GM21737 (cell line): ENCODE results near the gene CRB1.
"Not testable (repeated sequence)": the region's sequence is repeated elsewhere in the genome, so short reads cannot be mapped to it uniquely, and the experiment has no call there.

Experiments used
- ATAC-seq: cut with Tn5 transposase; IDR thresholded peaks from one replicate; pipeline ENCODE4 v1.9.1; 2021; ENCODE audit warnings: mild to moderate bottlenecking, moderate library complexity; ENCODE audit not compliant: unreplicated experiment

CRB1 gene

DNA sequence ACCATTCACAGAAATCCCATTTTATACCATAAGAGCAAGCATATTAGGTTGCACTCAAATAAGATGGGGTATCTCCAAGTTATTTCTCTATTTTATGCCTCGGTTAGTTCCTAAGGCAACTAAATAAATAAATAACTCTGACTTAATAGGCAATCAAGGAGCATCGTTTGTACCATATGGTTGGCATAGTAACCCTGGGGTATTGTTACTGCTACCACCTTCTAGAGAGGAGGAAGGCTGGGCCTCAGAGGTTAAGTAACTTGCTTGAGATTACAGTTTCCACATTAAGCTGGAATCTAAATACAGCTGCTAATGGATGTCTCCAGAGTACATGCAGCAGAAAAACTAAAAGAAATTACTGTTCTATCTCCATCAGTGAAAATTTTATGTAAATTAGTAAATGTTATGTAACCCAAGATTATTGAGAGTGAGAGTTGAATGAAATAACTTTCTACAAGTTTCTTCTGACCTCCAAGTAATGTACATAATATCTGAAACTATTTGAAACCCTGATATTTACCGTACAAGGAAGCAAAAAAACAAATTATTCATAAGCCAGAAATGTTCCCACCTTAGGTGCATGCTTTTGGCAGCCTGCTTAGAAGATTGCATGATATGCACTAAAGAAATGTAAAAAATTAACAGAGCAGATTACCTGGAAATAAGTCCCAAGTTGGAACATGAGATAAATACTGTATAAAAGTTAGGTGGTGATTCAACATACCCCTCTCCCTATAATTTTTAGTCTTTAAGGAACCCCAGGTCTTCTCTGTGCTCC lies 127.0 kb downstream of the CRB1 start:
- no peak for ATAC-seq

DNA sequence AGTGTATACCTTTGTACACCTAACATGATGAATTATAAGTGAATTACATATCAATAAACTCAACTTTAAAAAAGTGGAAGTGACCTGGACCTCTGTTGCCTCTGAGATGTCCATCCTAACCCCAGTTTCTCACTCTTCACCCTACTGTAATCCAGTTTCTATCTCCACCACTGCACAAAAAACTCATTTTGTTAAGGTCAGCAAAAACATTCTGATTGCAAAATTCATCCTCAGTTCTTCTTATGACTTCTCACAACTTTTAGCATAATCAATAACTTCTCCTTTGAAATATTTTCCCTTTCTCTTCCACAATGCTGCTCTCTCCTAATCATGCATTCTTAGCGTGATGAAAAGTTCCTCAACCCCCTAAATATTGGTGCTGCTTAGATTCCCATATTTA lies 129.8 kb downstream of the CRB1 start:
- ATAC-seq: no peak

DNA sequence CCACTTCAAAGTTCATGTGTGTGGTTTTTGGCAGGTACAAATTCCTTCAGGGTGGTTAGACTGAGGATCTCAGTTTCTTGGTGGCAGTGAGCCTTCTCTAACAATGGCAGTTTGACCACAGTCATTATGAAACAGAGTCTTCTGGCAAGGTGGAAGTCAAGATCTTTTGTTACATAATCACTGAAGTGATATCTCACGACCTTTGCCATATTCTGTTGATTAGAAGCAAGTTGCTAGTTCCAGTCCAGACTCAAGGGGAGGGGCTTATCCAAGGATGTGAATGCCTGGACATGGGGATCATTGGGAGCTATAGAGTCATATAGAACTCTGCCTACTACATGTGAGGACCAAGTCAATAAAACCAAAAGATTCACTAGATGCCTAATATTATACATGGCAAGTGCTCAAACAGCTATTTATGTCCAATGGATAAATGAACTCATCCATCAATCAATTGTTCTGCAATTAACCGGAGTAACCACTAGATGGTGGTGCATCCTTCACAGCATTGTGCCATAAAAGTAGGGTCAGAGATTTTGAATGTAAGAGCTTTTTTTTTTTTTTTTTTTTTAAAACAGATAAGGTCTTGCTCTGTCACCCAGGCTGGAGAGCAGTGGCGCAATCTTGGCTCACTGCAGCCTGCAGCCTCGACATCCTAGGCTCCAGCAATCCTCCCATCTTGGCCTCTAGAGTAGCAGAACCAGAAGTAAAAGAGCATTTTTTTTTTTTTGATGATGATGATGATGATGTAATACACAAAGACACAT lies 131.9 kb downstream of the CRB1 start:
- ATAC-seq: no peak

DNA sequence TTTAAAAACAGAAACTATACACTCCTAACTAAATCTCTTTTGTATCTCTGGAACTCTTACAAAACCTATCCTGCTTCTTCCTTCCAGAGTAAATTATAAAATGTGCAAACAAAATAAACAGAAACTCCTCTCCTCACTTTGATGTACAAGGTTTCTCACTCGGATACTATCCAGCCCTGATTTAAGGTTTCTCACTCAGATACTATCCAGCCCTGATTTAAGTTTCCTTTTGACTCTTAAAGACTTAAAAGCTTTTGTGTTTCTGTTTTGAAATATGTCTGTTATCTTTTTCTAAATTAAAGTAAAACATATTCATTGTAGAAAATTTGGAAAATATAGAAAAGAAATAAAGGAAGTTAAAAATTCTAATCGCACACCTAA lies 132.5 kb downstream of the CRB1 start:
- ATAC-seq: no peak

DNA sequence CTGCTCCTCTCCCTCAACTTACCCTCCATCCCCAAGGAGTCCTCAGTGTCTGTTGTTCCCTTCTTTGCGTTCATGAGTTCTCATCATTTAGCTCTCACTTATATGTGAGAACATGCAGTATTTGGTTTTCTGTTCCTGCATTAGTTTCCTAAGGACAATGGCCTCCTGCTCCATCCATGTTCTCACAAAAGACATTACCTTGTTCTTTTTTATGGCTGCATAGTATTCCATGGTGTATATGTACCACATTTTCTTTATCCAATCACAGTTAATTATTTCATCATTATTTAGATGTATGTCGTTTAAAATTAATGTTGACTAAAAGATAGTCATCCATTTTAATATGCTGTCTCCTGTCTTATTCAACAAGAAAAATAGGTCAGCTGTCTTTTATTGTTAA lies 134.1 kb downstream of the CRB1 start:
- no peak for ATAC-seq

DNA sequence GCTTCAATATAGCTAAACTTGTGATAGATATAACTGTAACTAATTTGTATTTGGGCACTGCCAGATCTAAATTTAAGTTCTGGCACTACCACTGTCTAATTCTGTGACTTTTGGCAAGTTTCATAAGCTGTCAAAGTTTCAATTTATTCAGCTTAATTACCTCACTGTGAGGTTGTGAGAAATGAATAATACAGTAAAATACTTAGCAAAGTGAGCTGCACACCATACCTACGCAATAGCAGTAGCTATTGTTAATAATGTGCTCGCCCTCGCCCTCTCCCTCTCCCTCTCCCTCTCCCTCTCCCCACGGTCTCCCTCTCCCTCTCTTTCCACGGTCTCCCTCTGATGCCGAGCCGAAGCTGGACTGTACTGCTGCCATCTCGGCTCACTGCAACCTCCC lies 136.7 kb downstream of the CRB1 start:
- ATAC-seq: not testable (repeated sequence)

DNA sequence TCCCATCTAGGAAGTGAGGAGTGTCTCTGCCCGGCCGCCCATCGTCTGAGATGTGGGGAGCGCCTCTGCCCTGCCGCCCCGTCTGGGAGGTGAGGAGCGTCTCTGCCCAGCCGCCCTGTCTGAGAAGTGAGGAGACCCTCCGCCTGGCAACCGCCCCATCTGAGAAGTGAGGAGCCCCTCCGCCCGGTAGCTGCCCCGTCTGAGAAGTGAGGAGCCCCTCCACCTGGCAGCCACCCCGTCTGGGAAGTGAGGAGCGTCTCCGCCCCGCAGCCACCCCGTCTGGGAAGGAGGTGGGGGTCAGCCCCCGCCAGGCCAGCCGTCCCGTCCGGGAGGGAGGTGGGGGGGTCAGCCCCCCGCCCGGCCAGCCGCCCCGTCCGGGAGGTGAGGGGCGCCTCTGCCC lies 137.6 kb downstream of the CRB1 start:
- ATAC-seq: not testable (repeated sequence)

DNA sequence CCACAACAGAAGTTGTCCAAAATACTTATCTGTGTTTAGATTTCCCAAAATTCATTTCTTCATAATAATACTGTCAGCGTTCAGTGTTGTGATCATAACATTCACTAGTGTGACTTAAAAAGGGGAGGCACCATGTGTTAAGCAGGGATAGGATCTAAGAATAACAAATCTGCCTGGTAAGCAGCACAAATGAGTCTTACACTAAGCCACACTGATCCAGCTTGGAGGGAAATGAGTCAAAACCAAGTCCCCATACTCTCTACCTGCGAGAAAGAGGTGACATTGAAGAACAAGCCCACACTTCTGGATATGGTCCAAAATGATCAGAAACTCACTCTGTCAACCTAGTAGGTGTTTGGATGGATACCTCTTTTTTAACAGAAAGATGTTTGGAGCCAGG lies 145.5 kb downstream of the CRB1 start:
- no peak for ATAC-seq

DNA sequence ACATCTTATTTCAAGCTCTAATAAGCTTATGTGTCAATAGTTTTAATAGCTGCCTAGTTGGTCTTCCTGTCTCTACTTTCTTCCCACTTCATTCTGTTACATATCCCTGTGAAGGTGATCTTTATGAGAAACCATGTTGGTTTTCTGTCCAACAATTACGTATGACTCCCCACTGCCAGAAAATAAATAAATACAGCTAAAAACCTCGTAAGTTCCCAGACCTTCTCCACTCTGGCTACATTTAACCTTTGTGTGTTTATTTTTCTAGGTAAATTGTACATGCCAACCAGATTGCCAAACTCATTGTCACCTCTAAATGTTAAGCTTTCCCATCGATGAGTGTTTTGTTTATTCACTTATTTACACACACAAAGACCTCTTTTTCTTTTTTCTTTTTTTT lies 147.2 kb downstream of the CRB1 start:
- ATAC-seq: no peak

DNA sequence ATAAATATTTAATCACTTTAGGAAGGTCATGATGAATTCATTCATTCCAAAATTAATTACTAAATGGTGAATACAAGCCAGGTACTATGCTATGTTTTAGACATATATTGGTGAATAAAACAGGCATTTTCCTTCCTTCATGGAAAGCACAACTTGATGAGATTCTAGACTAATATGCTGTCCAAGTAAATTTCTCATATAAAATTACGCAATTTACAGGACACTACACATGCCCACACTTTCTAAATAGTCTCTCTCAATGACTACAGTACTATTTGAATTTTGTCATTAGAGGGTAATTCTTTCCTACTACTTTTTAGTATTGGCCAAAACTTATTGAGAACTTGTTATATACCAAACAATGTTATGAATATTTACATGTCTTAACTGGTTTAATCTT lies 150.6 kb downstream of the CRB1 start:
- ATAC-seq: no peak

DNA sequence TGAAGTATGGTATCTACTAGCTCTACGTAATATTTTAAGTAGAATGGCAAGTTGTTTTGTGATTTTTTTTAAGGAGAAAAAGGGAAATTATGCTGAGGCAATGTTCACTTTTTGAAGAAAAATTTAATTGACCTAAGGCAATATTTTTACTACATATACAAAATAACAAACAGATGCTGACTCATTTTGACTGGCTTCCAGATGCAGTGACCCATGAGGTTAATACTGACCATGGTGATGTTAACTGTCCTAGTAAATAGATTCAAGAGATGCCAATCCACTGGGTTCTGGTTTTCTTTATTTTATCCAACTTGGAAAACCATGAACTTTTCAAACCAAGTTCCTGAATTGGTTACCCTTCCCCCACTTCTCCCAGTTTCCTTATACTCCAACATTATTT lies 154.9 kb downstream of the CRB1 start:
- no peak for ATAC-seq

DNA sequence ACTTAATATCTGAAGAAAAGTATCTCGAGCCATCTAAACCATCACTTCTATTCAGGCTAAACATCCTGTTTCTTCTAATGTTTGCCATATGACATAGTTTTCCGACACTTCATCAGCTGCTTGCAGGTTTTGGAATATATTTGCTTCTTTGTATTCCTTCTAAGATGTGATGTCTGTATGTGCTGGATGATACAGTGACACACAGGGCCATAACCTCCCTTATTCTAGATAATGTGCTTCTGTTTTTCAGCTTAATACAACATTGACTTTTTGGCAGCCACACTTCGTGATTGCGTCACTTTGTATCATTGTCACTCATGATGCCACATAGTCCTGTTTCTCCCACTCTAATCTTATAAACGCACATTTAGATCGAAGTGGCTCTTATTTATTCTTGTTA lies 156.3 kb downstream of the CRB1 start:
- no peak for ATAC-seq

DNA sequence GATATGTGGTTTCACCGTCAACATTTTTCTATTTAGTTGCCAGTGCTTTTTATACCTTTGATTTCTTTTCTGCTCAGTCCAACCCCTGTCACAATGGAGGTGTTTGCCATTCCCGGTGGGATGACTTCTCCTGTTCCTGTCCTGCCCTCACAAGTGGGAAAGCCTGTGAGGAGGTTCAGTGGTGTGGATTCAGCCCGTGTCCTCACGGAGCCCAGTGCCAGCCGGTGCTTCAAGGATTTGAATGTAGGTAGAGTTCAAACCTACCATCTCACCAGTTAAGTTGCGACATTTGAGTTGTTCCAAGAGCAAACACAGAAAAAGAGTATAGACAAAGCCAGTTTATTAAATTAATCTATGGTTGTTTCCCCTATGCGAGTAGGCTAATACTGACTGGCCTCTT lies 161.3 kb downstream of the CRB1 start:
- no peak for ATAC-seq

DNA sequence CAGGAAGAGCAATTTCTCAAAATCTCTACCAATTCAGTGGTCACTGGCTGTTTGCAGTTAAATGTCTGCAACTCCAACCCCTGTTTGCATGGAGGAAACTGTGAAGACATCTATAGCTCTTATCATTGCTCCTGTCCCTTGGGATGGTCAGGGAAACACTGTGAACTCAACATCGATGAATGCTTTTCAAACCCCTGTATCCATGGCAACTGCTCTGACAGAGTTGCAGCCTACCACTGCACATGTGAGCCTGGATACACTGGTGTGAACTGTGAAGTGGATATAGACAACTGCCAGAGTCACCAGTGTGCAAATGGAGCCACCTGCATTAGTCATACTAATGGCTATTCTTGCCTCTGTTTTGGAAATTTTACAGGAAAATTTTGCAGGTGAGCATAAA lies 167.2 kb downstream of the CRB1 start:
- no peak for ATAC-seq

DNA sequence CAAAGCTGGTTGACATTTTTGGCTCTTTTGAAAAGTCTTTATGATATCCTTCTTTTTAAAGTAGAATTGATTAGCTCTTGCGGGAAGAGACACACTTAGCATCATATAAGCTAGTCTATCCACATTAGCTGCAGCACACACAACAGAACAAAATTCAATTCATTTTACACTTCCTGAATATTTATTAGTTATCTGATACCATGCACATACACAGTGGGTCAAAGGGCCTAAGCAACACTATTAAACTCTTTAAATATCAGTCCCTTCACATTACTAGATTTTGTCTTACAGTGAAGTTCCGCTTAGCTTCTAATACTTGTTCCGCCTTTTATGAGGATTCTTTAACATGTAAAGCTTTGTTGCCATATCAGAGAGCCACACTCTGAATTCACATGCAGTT lies 169.5 kb downstream of the CRB1 start:
- ATAC-seq: no peak

DNA sequence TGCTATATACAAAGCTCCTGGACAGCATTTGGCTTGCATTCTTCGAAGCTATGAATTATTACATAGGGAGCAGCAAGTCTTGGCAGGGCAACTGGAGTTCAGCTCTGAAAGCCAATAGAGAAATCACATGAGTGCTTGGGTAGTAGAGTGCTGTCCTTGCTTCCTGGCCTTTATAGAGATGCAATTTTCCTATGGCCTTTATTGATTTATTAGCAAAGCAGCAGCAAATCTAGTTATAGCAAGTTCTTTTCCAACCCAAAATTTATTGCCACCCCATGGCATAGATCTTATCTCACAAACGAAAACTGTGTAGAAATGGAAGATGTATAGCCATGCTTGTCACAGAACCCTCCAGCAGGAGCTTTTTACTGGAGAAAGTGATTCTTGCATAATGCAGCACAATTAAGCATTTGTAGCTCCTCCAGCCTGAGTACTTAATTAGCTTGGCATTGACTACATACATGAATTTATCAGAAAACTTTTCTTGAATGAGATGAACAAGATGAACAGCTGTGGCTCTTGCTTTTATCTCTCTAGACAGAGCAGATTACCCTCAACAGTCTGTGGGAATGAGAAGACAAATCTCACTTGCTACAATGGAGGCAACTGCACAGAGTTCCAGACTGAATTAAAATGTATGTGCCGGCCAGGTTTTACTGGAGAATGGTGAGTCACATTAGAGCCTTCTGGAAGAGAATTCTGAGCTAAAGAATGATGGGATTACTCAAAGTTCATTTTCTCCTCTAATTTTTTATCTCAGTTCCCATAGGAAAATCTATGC lies 170.1 kb downstream of the CRB1 start:
- no peak for ATAC-seq

DNA sequence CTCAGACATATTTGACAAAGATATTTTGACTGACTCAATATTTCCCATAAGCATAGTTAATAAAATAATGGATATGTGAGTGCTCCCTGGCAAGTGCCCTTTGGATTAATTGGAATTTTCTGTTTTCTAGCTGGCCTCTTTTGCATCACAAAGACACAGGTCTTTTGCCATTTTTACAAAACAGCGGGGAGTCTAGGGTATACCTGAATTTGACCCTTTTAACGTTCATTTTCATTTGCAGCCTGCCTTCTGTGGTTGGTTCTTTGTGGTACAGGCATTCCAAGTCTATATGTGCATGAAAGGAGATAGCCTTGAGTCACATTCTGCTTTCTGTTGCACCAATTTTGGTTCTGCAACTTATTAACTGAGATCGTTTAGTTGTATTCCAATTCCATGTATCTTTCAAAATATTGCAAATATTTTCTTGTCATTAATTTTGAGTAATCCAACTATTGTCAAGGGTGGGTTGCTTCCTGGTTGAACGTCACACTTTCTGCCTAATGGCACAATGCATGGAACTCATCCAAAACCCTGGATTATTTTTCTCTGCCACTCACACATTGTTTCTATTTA lies 171.7 kb downstream of the CRB1 start:
- ATAC-seq: no peak

DNA sequence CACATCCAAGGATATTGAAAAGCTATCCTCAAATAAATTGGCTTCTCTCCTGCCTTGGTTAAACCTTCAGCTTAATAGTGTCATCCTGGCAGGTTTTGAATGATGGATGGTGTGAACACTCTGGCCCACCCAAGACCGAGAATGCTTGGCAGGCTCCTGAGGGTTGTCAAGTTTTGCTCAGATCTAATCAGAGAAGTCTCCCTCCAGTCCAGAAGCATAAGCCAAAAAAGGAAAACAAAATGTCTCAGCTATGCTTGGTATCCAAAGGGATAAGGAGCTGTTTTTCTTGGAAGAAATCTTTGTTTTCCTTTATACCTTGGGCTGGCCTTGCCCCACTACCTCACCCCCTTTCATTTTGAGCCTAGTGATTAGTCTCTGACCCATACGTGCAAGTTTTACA lies 172.7 kb downstream of the CRB1 start:
- ATAC-seq: no peak

DNA sequence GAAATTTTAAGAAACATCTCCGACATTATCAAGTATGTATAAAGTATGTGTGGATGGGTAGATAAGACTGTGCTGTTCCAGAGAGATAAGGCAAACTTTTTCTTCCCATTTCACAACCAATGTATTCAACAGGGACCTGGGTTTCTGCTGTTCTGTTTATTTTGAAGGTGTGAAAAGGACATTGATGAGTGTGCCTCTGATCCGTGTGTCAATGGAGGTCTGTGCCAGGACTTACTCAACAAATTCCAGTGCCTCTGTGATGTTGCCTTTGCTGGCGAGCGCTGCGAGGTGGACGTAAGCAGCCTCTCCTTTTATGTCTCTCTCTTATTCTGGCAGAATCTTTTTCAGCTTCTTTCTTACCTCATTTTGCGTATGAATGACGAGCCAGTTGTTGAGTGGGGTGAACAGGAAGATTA lies 174.0 kb downstream of the CRB1 start:
- no peak for ATAC-seq

DNA sequence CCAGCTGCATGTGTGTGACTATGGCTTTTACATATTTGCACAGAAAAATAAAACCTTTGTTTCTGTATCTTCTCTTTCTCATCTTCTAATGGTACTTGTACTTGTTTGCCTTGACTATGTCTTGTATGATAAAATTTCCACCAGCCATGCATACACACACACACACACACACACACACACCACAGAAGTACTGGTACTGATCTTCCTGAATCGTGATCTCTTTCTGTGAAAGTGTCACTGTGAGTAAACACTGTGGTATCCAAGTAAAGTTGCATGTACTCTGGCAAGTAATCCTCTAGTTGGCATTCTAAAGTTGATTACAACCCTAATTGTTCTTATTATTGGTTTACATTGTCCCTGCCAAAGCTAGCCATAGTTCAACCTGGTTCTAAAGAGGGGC lies 176.7 kb downstream of the CRB1 start:
- no peak for ATAC-seq

DNA sequence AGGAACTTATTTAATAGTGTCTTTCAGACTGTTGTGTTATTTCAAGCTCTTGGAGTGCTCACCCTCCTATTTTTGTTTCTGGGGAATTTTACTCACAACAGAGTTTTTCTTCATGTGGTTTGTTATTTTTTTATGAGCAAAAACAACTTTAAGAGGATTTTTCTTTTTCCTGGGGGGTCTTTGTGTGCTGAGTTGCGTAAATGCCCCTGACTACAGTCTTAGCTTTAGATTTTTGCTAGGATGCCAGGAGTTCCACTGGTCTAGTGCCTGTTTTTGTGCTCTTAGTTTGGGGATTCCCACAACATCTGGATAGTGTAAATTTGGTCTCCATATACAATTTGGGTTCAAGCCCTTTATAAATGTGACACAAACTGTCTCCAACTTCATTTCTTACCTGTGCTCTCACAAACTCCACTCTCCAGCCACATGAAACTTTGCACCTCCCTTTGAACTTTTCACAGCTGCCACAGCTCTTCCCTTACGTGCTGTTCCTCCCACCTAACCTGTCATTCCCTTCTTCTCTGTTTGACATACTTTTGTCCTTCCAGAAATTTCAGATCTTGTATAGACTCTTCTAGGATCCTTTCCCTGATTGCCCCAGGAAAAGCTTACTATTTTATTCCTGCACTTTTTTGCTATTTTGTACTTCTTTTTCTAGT lies 180.2 kb downstream of the CRB1 start:
- ATAC-seq: no peak
